ENCODE results near the gene BCO2.
"Not testable (repeated sequence)": the region's sequence is repeated elsewhere in the genome, so short reads cannot be mapped to it uniquely, and the experiment has no call there.

The BCO2 gene

DNA sequence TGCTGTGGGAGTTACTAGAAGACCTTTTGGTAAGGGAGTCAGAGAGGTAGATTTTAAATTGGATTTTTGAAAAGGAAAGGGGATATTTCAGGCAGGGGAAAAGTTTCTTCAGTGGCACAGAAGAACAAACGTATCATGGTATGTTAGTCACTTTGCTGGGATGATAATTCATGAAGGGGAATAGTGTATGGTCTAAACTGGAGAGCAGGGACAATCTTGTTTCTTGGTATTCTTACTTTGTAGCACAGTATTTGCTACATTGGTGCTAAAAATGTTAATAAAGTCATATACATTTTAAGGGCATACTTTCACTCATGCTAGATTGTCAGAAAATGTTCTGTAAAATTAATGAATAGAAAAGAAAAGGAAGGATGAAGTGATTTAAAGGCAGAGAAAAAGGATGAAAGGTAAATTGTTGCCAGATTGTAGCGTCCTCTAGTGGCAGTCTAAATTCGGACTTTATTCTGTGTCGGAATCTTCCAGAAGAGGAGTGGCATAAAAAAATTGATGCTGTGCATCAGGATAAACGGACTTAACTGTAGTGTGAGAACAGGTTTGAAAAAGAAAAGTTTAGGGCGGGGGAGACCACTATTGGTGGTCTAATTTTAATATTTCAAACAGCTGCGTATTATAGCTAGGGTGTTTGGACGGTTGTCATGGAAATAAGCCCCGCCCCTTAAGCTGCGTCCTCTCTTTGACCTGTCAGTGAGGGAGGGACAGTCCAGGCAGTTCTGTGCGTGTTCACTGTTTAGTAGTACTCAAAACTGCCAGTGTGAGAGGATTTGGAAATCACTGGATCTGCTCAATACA is at the start of gene BCO2:
TSS of gene BCO2 (plus strand) at position 724 of the 810 bp plus-strand sequence. CDS start 90 bp downstream, outside the sequence.
- peak; percentile 57 for DNase-seq
- ATAC-seq, result peak; percentile 73

DNA sequence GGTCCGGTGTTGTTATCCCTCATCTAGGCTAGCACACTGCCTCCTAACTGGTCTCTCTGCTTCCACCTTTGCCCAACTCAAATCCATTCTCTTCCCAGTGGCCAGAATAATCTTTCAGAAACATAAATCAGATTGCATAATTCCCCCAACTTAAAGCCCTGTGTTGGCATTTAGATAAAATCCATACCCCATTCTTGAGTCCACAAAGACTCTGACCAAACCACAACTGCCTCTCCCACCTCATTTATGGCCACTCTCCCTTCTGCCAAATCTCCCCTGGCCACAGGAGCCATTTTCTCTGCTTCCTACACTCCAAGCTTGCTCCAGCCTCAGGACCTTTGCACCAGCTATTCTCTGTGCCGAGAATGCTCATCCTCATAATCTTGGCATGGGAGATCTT is 48.3 kb upstream of the BCO2 start:
- DNase-seq (no peak), ATAC-seq (no peak)

DNA sequence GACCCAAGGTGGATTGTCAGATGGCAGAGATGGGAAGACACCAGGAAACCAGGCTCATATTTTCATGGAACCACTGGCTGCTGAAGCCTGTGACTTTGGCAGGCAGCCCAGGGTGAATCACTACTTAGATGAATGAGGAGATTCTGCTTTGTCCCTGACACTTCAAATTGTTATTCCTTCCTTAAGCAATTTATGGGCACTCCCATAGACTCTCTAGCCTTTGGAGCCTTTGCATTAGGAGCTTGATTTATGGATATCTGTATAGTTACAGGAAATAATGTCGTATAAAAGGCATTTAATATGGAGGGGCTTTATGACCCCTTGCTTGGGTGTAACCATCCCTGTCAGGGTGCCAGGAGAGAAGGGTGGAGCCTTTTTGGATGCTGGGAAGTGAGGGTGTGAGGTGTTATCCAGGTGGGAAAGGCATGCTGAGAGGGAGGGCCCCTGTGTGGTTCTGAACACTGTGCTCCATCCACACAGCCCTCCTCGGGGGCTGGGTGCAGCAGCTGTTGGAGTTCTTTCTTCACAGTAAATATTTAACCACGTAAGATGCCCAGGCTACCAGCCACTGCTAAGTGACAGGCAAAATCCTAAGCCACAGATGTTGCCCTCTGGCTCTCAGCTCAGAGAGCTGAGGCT is 46.7 kb upstream of the BCO2 start:
- no peak for DNase-seq
- no peak for ATAC-seq

GRCh38 chr11:112129656-112130055 is 45.7 kb upstream of the BCO2 start:
- no peak for DNase-seq
- ATAC-seq, result no peak

DNA sequence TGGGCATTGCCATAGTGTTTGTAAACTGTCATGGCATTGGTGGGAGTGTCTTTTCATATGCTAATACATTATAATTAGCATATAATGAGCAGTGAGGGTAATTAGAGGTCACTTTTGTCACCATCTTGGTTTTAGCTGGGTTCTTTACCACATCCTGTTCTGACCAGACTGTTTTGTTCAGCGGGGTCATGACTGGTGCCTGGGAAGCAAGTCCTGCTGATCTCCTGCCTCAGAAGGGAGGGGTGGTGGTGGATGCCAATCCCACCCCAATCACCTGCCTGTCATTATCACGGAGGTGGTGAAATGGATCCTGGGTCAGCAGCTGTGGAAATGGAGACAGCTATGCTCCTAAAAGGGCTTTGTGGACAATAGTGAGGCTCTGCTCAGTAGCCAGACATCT is 42.6 kb upstream of the BCO2 start:
- ATAC-seq (no peak), DNase-seq (no peak)

- ATAC-seq, result no peak
- no peak for DNase-seq
These were observed 40.8 kb upstream of the BCO2 start for GRCh38 chr11:112134473-112134872.

DNA sequence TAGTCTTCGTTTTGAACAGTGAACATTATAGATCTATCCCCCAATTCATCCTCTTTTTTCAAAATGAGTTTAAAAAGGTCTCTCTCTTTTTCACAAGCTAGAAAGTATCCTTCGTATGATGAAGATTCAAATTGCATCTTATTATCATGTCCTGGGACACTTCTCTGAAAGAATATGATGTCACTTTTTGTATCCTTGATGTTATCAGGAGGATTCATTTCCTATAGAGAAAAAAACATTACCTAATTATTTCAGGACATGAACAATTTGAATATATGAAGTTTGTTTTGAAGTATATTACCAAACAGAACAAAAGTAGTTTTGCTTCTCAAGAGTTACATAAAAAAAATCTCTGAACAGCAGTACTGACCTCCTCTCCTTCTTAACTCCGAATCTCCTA is 31.7 kb upstream of the BCO2 start:
- no peak for DNase-seq
- no peak for ATAC-seq

DNA sequence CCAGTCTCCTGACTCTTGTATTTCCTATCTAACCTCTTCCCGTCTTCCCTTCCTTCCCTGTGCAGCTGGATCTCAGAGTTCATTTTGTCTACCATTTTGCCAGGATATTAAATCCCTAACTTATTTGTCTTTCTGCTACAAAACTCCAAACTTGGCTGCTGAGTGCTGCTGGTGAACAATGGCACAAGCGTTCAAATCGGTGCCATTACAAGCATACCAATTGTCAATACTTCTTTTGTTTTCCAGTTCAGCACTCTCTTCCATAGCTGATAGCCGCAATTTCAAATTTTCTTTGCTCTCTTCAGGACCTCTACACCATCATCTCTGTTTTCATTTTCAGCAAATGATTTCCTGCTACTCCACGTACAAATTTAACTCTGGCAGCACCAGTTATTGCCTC is 24.8 kb upstream of the BCO2 start:
- DNase-seq (no peak), ATAC-seq (no peak)

DNA sequence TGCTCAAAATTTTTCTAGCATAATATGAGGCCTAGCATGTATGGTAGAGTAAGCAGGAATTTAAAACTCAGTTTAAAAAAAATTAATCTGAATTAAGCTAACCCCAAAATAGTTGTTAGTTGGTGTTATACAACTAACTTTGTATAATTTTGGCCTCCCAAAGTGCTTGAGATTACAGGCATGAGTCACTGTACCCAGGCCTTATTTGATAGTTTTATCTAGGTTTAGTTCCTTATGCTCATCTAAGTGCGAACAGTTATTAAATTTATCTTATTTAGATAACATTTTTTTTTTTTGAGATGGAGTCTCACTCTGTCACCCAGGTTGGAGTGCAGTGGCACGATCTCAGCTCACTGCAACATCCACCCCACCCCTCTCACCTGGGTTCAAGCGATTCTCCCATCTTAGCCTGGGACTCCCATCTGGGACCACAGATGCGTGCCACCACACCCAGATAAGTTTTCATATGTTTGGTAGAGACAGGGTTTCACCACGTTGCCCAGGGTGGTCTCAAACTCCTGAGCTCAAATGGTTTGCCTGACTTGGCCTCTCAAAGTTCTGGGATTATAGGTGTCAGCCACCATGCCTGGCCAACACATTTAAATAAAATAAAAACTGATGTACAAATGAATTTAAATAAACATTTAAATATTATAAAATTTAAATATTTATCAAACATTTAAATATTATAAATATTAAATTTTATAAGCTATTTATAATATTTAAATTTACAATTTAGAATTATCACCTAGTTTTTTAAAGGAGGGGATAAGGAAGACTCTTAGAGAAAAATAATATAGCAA is 19.0 kb upstream of the BCO2 start:
- DNase-seq, result no peak
- ATAC-seq, result no peak

DNA sequence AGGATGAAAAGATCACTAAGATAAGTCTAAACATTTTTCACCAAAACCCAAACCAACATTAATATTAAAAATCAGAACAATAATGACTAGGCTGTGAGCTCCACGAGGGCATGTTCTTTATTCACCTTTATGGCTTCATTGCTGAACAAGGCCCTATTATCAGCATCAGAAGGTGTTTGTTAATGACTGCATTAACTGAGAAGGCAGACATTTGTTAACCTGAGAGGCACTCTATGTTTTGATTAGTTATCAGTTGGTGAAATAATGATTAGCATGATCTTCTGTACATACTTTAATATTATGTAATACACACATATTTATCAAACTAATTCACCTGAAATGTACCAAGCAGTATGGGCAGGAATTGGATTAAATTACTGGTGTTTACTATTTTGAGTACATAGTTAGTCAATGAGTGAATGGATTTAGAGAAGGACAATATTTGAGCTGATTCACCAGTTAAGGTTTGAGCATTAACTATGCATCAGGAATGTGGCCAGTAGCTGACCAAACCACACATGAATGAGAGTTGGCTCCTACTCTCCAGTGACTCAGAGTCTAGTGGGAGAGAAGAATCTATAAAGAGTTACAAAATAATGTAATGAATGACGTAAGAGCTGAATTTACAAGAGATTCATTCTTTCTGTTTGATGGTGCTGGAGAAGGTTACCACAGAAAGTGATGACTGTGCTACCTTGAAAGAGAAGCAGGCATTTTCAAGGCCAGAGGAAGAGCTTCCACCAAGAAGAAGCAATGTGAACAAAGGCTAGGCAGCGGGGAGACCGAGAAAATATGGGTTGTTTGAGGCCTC is 18.2 kb upstream of the BCO2 start:
- DNase-seq (no peak), ATAC-seq (peak; percentile 75)

- no peak for DNase-seq
These were observed 15.9 kb upstream of the BCO2 start for GRCh38 chr11:112159098-112160065.

DNA sequence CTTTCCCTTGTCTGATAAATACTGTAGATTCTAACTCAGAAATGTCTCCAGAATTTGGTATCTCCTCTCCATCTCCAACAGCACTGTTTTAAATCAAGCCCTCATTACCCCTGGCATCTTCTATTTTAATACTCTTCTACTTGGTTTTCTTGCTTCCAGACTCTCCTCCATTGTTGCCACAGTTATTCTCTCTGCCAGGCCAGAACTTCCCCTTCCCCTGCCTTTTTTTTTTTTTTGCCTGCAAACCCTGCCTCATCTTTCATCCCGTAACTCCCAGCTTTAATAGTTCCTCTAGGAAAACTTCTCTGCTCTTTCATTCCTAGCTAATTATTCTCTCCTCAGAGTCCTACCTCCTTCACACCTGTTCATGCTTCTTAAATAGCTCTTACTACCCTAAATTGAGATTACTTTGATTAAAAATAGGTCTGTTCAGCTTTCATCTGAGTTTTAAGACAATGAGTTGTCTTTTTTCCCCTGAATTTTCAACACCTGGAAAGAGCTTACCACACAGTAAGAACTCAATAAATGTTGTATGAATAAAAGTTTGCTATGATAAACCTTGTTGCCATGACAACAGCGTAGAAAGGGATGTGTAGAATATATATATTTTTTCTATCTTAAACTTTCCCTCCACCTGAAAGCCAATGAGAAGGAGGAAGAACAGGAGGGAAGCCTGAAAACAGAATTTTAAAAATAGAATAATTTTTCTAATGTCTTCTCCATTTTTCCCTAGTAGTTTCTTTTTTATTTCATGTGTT is 15.0 kb upstream of the BCO2 start:
- ATAC-seq, result no peak
- no peak for DNase-seq

More at GRCh38 chr11:112159098-112160065, 15.9 kb upstream of the BCO2 start:
- no peak for ATAC-seq

DNA sequence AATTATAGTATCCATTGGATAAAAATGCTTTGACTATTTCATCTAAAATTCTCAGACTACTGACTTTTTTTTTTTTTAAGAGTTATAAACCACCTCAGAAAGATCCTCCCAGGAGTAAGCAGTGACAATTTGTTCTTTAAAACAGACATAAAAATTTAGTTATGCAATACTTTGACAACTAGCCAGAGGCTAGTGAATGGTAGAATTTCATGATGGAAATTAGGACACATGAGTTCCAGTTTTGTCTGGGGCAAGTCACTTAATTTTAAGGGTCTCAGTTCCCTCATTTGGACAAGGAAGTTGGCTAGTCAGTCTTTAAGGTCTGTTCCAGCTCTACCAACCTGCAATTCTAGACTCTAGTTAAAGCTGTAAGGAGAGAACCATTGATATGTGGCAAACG is 14.3 kb upstream of the BCO2 start:
- DNase-seq, result no peak
- no peak for ATAC-seq

- ATAC-seq, DNase-seq: not testable (repeated sequence)
These were observed 13.1 kb upstream of the BCO2 start for GRCh38 chr11:112162200-112162599.

GRCh38 chr11:112162761-112163546 is 12.4 kb upstream of the BCO2 start:
- DNase-seq, result no peak
- ATAC-seq, result no peak

DNA sequence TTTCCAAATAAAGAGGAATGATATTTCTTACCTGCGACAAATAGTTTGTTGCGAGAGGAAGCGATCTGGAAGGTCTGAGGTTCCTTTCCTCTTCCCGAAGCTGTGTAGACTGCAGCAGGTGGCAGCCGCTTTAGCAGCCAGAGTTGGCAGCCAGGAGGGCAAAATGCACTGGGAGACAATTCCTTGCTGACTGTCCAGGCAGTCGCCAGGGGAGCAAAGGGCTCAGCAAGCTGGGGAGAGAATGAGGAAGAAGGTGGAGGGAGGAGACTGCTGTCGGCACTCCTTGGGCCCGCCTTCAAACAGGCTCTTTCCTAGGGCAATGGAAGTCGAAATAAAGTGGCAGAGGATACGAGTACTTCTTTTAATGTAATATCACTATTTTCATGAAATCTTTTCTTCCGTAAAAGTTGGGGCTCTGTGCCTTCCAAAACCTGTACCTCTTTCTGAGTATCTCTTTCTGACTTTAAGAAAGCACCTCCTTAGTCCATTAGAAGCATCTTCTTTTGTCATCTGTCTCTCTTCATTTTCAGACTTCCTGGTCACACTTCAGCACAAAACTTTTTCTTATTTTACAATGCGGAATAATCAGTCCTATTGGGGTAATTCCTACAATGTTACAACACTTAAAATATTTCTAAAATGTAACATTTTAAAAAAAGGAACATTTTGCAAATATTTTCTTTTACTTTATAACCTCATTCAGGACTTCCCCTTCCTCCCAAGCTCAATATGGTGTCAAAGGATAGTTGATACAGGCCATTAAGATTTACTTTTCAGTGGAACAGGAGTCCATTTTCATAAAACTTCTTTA is 11.2 kb upstream of the BCO2 start, which contains the start of gene IL18:
TSS of gene IL18 (minus strand) at position 220 of the 811 bp plus-strand sequence. CDS start 9,041 bp downstream, outside the sequence.
- DNase-seq, result no peak

GRCh38 chr11:112165049-112165448 is 10.3 kb upstream of the BCO2 start:
- ATAC-seq (no peak), DNase-seq (no peak)

More for the DNA sequence above, 11.2 kb upstream of the BCO2 start, which contains the start of gene IL18:
- ATAC-seq, result no peak

- no peak for DNase-seq
- no peak for ATAC-seq
These were observed 8.8 kb upstream of the BCO2 start for GRCh38 chr11:112166562-112166961.

Data from stimulated activated naive CD8-positive, alpha-beta T cell treated with anti-CD3 and anti-CD28 coated beads, Interleukin-15, Interleukin-2, amounts not matched to agents 100 U/mL and 50 U/mL, for 24 hours (primary cell).